Muscle layer of colon (tissue), 2 donors: ENCODE measurements around the gene CKM.

Source experiments
- H3K27ac ChIP-seq: one replicate; pipeline ENCODE4 v1.7.0; 2013; ENCODE audit warnings: low read depth, mild to moderate bottlenecking, low read length, moderate library complexity
- H3K27me3 ChIP-seq, 2 donors: one replicate each; pipeline ENCODE4 v1.7.0; 2013; ENCODE audit warnings: low read length in 2 of 2, mild to moderate bottlenecking in 2 of 2; ENCODE audit not compliant: insufficient read depth in 2 of 2, control insufficient read depth in 1 of 2
- H3K36me3 ChIP-seq: one replicate; pipeline ENCODE4 v1.7.0; 2013; ENCODE audit warnings: mild to moderate bottlenecking, low read length; ENCODE audit not compliant: insufficient read depth
- H3K4me1 ChIP-seq: one replicate; pipeline ENCODE4 v1.7.0; 2013; ENCODE audit warnings: mild to moderate bottlenecking, low read length; ENCODE audit not compliant: insufficient read depth
- H3K4me3 ChIP-seq, 2 donors: one replicate each; pipeline ENCODE4 v1.7.0; 2013; ENCODE audit warnings: low read length in 2 of 2, low read depth in 1 of 2, mild to moderate bottlenecking in 1 of 2, moderate library complexity in 1 of 2
- H3K9ac ChIP-seq: one replicate; pipeline ENCODE4 v1.7.0; 2013; ENCODE audit warnings: low read length
- H3K9me3 ChIP-seq: one replicate; pipeline ENCODE4 v1.7.0; 2013; ENCODE audit warnings: mild to moderate bottlenecking, low read length
- donor health status: abdominal sarcoma.
- donor health status: Adenocarcinoma of cecum.

The CKM gene

GRCh38 chr19:45298264-45298663 lies 24.4 kb downstream of the CKM start:
- no peaks in the 10 kb centered on the region for H3K9me3 ChIP-seq
- H3K4me3 ChIP-seq, result no peak overlapping the region
- no peaks in the 10 kb centered on the region for H3K4me1 ChIP-seq
- H3K9ac ChIP-seq, result no peak overlapping the region
- H3K27me3 ChIP-seq, result no peaks in the 10 kb centered on the region
- peaks cover 17% of the 10 kb centered on the region for H3K36me3 ChIP-seq
- no peak overlapping the region for H3K27ac ChIP-seq

GRCh38 chr19:45297674-45298073 lies 25.0 kb downstream of the CKM start:
- Histone ChIP-seq H3K27me3 (no peaks in the 10 kb centered on the region), H3K9ac (no peak overlapping the region), H3K9me3 (no peaks in the 10 kb centered on the region), H3K27ac (no peak overlapping the region), H3K4me1 (no peaks in the 10 kb centered on the region), H3K36me3 (peaks cover 17% of the 10 kb centered on the region), H3K4me3 (no peak overlapping the region)

GRCh38 chr19:45296355-45296754 lies 26.3 kb downstream of the CKM start:
- peaks cover 20% of the 10 kb centered on the region for H3K36me3 ChIP-seq
- H3K27ac ChIP-seq, result no peak overlapping the region
- H3K4me1 ChIP-seq, result no peaks in the 10 kb centered on the region
- no peak overlapping the region for H3K9ac ChIP-seq
- H3K27me3 ChIP-seq, result no peaks in the 10 kb centered on the region
- no peak overlapping the region for H3K4me3 ChIP-seq
- no peaks in the 10 kb centered on the region for H3K9me3 ChIP-seq

GRCh38 chr19:45295873-45296272 lies 26.8 kb downstream of the CKM start:
- H3K9ac ChIP-seq, result no peak overlapping the region
- H3K27me3 ChIP-seq, result no peaks in the 10 kb centered on the region
- no peak overlapping the region for H3K4me3 ChIP-seq
- no peak overlapping the region for H3K27ac ChIP-seq
- H3K36me3 ChIP-seq, result peaks cover 24% of the 10 kb centered on the region
- no peaks in the 10 kb centered on the region for H3K9me3 ChIP-seq
- no peaks in the 10 kb centered on the region for H3K4me1 ChIP-seq

- no peak overlapping the region for H3K4me3 ChIP-seq
- no peaks in the 10 kb centered on the region for H3K27me3 ChIP-seq
- H3K9me3 ChIP-seq, result no peaks in the 10 kb centered on the region
- H3K27ac ChIP-seq, result no peak overlapping the region
- H3K4me1 ChIP-seq, result no peaks in the 10 kb centered on the region
- peaks cover 35% of the 10 kb centered on the region for H3K36me3 ChIP-seq
- H3K9ac ChIP-seq, result no peak overlapping the region
Measured at GRCh38 chr19:45294291-45295029, 28.2 kb downstream of the CKM start.

GRCh38 chr19:45293682-45294081 lies 29.0 kb downstream of the CKM start:
- Histone ChIP-seq H3K27me3 (no peaks in the 10 kb centered on the region), H3K4me1 (no peaks in the 10 kb centered on the region), H3K27ac (no peak overlapping the region), H3K9me3 (no peaks in the 10 kb centered on the region), H3K4me3 (no peak overlapping the region), H3K36me3 (peaks cover 35% of the 10 kb centered on the region), H3K9ac (no peak overlapping the region)

- Histone ChIP-seq H3K4me1 (no peaks in the 10 kb centered on the region), H3K36me3 (peaks cover 35% of the 10 kb centered on the region), H3K27ac (no peak overlapping the region), H3K9me3 (no peaks in the 10 kb centered on the region), H3K27me3 (no peaks in the 10 kb centered on the region), H3K4me3 (no peak overlapping the region), H3K9ac (no peak overlapping the region)
Measured at GRCh38 chr19:45291834-45292233, 30.8 kb downstream of the CKM start.

- no peaks in the 10 kb centered on the region for H3K9me3 ChIP-seq
- H3K4me3 ChIP-seq, result no peak overlapping the region
- H3K4me1 ChIP-seq, result no peaks in the 10 kb centered on the region
- no peak overlapping the region for H3K9ac ChIP-seq
- H3K27me3 ChIP-seq, result no peaks in the 10 kb centered on the region
- H3K27ac ChIP-seq, result no peak overlapping the region
- H3K36me3 ChIP-seq, result peaks cover 29% of the 10 kb centered on the region
Measured at GRCh38 chr19:45290381-45290931, 32.2 kb downstream of the CKM start.

GRCh38 chr19:45283443-45284033 lies 39.1 kb downstream of the CKM start:
- no peak overlapping the region for H3K4me3 ChIP-seq
- peaks cover 31% of the 10 kb centered on the region for H3K36me3 ChIP-seq
- H3K27ac ChIP-seq, result no peak overlapping the region

GRCh38 chr19:45280471-45280961 lies 42.2 kb downstream of the CKM start:
- H3K4me3 ChIP-seq, result no peak overlapping the region
- no peak overlapping the region for H3K9ac ChIP-seq
- no peak overlapping the region for H3K27ac ChIP-seq
- H3K9me3 ChIP-seq, result no peaks in the 10 kb centered on the region
- no peaks in the 10 kb centered on the region for H3K4me1 ChIP-seq
- H3K27me3 ChIP-seq, result no peaks in the 10 kb centered on the region
- peaks cover 40% of the 10 kb centered on the region for H3K36me3 ChIP-seq

More at GRCh38 chr19:45283443-45284033, 39.1 kb downstream of the CKM start:
- Histone ChIP-seq H3K4me1 (no peaks in the 10 kb centered on the region), H3K9ac (no peak overlapping the region), H3K27me3 (no peaks in the 10 kb centered on the region), H3K9me3 (no peaks in the 10 kb centered on the region)

GRCh38 chr19:45279587-45280192 lies 43.0 kb downstream of the CKM start:
- H3K36me3 ChIP-seq, result peaks cover 35% of the 10 kb centered on the region
- H3K27me3 ChIP-seq, result no peaks in the 10 kb centered on the region
- H3K9me3 ChIP-seq, result no peaks in the 10 kb centered on the region
- H3K4me1 ChIP-seq, result no peaks in the 10 kb centered on the region
- H3K9ac ChIP-seq, result no peak overlapping the region
- no peak overlapping the region for H3K27ac ChIP-seq
- no peak overlapping the region for H3K4me3 ChIP-seq
